ENCODE results near the gene ANKS1B. TPM values are rescaled to one million over a fixed set of nuclear protein-coding genes. Genes with fewer than 3 reads are reported as not detected.
A peak's percentile ranks its signal among the peaks of the same experiment; 100 is the strongest.

The ANKS1B gene
- total RNA-seq, 4 donors from 2014 or later, result 34.5 to 81.9 (median 71.1) TPM

DNA sequence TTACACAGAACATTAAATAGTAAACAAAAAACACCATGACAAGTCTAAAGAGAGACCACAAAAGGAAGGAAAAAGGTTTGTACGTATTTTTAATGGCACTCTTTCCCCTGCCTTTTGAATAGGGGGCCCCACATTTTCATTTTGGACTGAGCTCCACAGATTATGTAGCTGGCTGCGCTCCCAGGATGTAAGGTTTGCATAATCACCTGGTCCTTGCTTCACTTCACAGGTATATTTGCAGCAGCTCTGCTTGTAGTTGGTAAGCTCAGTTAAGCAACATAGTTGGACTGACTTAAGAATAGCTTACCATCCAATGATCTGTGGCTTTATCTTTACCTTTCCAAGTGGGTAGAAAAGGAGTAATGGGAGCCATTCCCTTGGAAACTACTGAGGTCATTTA, 885.0 kb downstream of the ANKS1B start:
- H3K9me3 ChIP-seq, result no peaks in the 10 kb centered on the region
- H3K4me3 ChIP-seq (replicated peaks in 1 of 3), result no peak overlapping the region
- 84 to 87% methylated on average over 2 of the region's 2 CpGs for WGBS, 2 donors
- no peaks in the 10 kb centered on the region for H3K4me1 ChIP-seq
- no peak for TF ChIP-seq POLR2A (IDR thresholded peaks at IDR 0.05)
- TF ChIP-seq, protein P1, sequence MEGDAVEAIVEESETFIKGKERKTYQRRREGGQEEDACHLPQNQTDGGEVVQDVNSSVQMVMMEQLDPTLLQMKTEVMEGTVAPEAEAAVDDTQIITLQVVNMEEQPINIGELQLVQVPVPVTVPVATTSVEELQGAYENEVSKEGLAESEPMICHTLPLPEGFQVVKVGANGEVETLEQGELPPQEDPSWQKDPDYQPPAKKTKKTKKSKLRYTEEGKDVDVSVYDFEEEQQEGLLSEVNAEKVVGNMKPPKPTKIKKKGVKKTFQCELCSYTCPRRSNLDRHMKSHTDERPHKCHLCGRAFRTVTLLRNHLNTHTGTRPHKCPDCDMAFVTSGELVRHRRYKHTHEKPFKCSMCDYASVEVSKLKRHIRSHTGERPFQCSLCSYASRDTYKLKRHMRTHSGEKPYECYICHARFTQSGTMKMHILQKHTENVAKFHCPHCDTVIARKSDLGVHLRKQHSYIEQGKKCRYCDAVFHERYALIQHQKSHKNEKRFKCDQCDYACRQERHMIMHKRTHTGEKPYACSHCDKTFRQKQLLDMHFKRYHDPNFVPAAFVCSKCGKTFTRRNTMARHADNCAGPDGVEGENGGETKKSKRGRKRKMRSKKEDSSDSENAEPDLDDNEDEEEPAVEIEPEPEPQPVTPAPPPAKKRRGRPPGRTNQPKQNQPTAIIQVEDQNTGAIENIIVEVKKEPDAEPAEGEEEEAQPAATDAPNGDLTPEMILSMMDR (IDR thresholded peaks at IDR 0.05), result no peak
- H3K27ac ChIP-seq, result no peak overlapping the region
- H3K36me3 ChIP-seq, result no peaks in the 10 kb centered on the region
- intact Hi-C loops (cut with DNase I), result no loop called here
- DNase-seq, result no peak
- no peaks in the 10 kb centered on the region for H3K27me3 ChIP-seq

DNA sequence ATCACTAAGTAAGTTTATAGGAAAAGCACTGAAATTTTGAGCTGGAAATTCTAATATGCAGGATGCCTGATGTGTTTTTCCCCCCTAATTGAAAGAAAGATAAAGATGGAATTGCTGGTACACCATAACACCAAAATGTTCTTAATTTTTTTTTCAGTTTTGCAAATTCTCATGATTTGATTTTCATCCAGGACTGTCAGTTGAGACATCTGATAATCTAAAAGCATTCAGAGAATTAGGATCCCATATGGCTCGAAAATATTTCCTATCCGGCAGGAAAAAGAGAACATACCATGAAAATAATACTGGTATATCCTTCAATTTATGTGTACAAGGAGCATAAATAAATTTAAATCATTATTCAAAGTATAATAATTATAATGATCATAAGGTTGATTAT, 887.6 kb downstream of the ANKS1B start:
- Histone ChIP-seq H3K4me3 (replicated peaks in 1 of 3) (no peak overlapping the region), H3K36me3 (no peaks in the 10 kb centered on the region), H3K4me1 (no peaks in the 10 kb centered on the region), H3K9me3 (no peaks in the 10 kb centered on the region), H3K27ac (no peak overlapping the region), H3K27me3 (no peaks in the 10 kb centered on the region)
- TF ChIP-seq, protein P1 (IDR thresholded peaks at IDR 0.05), result no peak
- no peak for TF ChIP-seq POLR2A (IDR thresholded peaks at IDR 0.05)
- DNase-seq, result no peak
- intact Hi-C loops (cut with DNase I), result no loop called here
- WGBS, 2 donors, result 94 to 96% methylated on average over 2 of the region's 2 CpGs

DNA sequence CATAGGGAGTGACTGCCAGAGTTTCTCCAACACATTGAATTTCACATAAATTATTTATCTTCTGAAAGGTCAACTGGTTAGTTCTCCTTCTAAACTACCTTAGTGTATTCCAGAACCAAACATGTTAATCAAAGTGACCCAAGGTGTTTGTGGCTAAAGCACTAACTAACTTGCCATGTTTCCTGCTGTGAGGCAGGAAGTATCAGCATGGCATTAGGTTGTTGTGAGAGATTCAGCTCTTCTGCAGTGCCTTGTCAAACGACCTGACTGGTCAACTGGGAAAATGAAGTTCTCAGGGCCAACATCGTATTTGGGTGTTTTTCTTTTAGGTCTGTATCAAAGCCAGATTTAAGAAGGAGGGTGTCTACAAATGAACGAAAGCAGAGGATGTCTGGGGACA, 891.6 kb downstream of the ANKS1B start:
- 46 to 58% methylated on average over 3 of the region's 3 CpGs for WGBS, 2 donors
- DNase-seq, result no peak

DNA sequence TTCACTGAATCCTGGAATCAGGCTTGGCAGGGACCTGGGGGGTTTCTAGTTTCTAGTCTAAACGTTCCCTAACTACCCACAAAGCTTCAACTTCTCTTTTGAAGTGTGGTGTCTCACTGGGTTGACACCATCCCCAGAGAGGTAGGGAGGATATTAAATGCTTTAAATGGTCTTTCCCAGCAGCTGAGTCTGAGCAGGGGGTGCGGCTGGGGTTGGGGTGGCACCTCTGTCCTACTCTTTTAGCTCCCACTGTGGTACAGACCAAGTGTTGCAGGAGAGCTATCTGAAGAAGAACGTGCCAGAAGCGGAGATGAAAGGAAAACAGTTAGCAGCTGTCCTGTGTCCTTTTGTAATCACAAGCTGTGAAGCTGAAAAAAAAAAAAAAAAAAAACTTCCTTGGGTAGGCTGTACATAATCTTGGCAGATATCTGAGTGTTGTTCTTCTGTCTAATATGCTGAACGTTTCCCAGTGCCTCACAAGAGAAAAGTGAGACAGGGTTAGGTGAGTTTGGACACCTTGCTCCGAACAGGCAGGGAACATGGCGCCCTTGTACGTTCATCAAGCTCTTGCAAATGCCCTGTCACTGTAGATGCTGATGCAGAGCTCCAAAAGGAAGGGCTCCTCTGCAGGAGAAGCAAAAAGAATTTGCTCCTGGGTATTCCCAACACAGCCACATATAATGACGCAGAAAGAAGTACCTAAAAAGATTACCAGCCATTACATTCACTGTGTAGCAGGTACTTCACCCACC, 892.5 kb downstream of the ANKS1B start:
- 62 to 69% methylated on average over 9 of the region's 9 CpGs for WGBS, 2 donors
- H3K4me1 ChIP-seq, result no peaks in the 10 kb centered on the region
- TF ChIP-seq, protein P1 (IDR thresholded peaks at IDR 0.05), result no peak
- TF ChIP-seq POLR2A (IDR thresholded peaks at IDR 0.05), result no peak
- H3K27ac ChIP-seq, result no peak overlapping the region
- H3K36me3 ChIP-seq, result no peaks in the 10 kb centered on the region
- intact Hi-C loops (cut with DNase I), result no loop called here
- no peaks in the 10 kb centered on the region for H3K9me3 ChIP-seq
- no peak for DNase-seq
- no peaks in the 10 kb centered on the region for H3K27me3 ChIP-seq
- no peak overlapping the region for H3K4me3 ChIP-seq (replicated peaks in 1 of 3)

More for the DNA sequence above, 891.6 kb downstream of the ANKS1B start:
- Histone ChIP-seq H3K4me3 (replicated peaks in 1 of 3) (no peak overlapping the region), H3K27ac (no peak overlapping the region), H3K36me3 (no peaks in the 10 kb centered on the region), H3K9me3 (no peaks in the 10 kb centered on the region), H3K4me1 (no peaks in the 10 kb centered on the region), H3K27me3 (no peaks in the 10 kb centered on the region)
- TF ChIP-seq, protein P1 (IDR thresholded peaks at IDR 0.05), result no peak
- TF ChIP-seq POLR2A (IDR thresholded peaks at IDR 0.05), result no peak
- intact Hi-C loops (cut with DNase I), result no loop called here

DNA sequence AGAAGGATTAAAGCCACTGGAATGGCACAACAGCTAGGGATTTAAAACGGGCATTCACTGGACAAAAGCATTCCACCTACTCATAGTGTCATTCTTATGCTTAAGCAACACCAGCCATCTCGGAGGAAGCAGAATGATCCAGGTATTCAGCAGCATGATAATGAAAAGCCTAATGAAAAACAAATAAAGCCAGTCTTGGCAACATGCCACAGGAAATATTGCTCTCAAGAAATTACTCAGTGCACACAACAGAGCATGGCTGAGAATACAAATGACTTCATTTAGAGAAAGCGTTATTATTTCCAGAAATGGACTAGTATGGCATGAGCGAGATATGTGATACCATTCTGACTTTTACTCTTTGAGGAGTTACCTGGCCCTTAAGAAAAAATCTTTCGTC, 897.5 kb downstream of the ANKS1B start:
- TF ChIP-seq, protein P1 (IDR thresholded peaks at IDR 0.05), result no peak
- no peak for TF ChIP-seq POLR2A (IDR thresholded peaks at IDR 0.05)
- Histone ChIP-seq H3K4me1 (no peaks in the 10 kb centered on the region), H3K4me3 (replicated peaks in 1 of 3) (no peak overlapping the region), H3K9me3 (no peaks in the 10 kb centered on the region), H3K36me3 (no peaks in the 10 kb centered on the region), H3K27me3 (no peaks in the 10 kb centered on the region), H3K27ac (no peak overlapping the region)
- 40 to 44% methylated on average over 5 of the region's 5 CpGs for WGBS, 2 donors
- intact Hi-C loops (cut with DNase I), result no loop called here
- DNase-seq, result peak in 1 of 2 donors; percentile 2

All from thyroid gland (tissue), 4 donors.